ENCODE results near the gene LRRC8A. TPM values are rescaled to one million over a fixed set of nuclear protein-coding genes. Genes with fewer than 3 reads are reported as not detected.

The LRRC8A gene
- total and polyA plus RNA-seq, 2 of the 13 experiments (the other 11 are each of a cell fraction or from before 2014, with no cell fraction given): 16.1 to 40.6 TPM

DNA sequence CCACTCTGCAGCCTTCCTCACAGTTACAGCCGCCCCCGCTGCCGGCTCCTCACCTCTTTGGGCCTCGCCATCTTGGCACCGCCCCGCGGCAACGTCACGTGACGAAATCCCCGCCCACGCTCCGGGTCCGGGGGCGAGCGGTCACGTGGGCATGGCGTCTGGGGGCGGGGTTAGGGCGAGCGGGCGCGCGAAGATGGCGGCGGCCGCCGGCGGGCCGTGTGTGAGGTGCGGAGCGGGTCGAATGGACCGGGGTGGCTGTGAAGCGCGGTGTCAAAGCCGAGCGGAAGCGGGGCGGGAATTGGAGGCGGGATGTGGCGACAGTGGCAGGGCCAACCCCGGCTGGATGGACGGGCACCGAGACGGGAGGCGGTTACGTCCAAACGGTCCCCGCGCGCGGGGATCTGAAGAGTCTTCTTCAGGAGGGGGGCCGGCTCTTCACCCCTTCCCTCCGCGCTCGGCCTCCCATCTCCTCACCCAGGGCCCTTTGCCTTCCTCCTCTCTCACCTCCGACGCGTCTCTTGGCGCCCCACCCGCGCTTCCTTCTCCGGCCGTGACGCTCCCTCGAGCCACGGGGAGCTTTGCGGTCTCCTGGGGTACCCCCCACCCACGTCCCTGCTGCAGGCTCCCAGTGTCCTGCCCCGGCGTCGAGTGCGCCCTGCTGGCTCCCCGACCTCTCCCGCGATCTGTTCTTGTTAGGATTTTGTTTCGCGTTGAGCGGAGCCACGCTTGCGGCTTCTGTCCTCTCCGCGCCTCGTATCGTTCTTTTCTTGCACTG lies 65.8 kb downstream of the LRRC8A start, which contains the start of the genes DOLK and NUP188 (continued):
- TF ChIP-seq, protein P1, sequence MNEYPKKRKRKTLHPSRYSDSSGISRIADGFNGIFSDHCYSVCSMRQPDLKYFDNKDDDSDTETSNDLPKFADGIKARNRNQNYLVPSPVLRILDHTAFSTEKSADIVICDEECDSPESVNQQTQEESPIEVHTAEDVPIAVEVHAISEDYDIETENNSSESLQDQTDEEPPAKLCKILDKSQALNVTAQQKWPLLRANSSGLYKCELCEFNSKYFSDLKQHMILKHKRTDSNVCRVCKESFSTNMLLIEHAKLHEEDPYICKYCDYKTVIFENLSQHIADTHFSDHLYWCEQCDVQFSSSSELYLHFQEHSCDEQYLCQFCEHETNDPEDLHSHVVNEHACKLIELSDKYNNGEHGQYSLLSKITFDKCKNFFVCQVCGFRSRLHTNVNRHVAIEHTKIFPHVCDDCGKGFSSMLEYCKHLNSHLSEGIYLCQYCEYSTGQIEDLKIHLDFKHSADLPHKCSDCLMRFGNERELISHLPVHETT (CRISPR knock-in tag; conservative IDR thresholded peaks at IDR 0.05): peak; percentile 63; the same call in 1 of the 2 replicates
- TF ChIP-seq ZNF33B (CRISPR knock-in tag; IDR thresholded peaks at IDR 0.05) (0 out of 2 replicates have a peak, but pooled peaks have one; percentile 85), AGO1 (IDR thresholded peaks at IDR 0.05; ENCODE audit: low read depth, low read length, poor library complexity, severe bottlenecking) (peak; percentile 60), AGO2 (optimal IDR thresholded peaks at IDR 0.05; ENCODE audit: low read depth, low read length) (peak; percentile 78), RAD21 (CRISPR knock-in tag; IDR thresholded peaks at IDR 0.05) (peak; percentile 53; the same call in 1 of the 2 replicates), EEA1 (CRISPR knock-in tag; IDR thresholded peaks at IDR 0.05; ENCODE audit: borderline replicate concordance) (0 out of 2 replicates have a peak, but pooled peaks have one; percentile 72), ZNF431 (CRISPR knock-in tag; IDR thresholded peaks at IDR 0.05; ENCODE audit: borderline replicate concordance, low read depth) (peak; percentile 70; the same call in 1 of the 2 replicates), MTF2 (CRISPR knock-in tag; IDR thresholded peaks at IDR 0.05; ENCODE audit: borderline replicate concordance) (no peak; the same call in 1 of the 2 replicates), CEBPG (CRISPR knock-in tag; IDR thresholded peaks at IDR 0.05) (peak; percentile 60), GABPB1 (CRISPR knock-in tag; IDR thresholded peaks at IDR 0.05) (peak; percentile 86), ZMYM4 (CRISPR knock-in tag; IDR thresholded peaks at IDR 0.05) (peak; percentile 77), MAFG (CRISPR knock-in tag; IDR thresholded peaks at IDR 0.05) (no peak), KDM6A (CRISPR knock-in tag; IDR thresholded peaks at IDR 0.05; ENCODE audit: low read depth) (no peak), THAP11 (CRISPR knock-in tag; IDR thresholded peaks at IDR 0.05) (peak; percentile 79), FOXO1 (CRISPR knock-in tag; IDR thresholded peaks at IDR 0.05) (peak; percentile 10; the same call in 1 of the 2 replicates), ZNF446 (CRISPR knock-in tag; IDR thresholded peaks at IDR 0.05) (peak; percentile 22; the same call in 1 of the 2 replicates), TBL1XR1 (IDR thresholded peaks at IDR 0.05; ENCODE audit: borderline replicate concordance, low read length, partially characterized antibody) (peak; percentile 46)
- TF ChIP-seq, protein P2, sequence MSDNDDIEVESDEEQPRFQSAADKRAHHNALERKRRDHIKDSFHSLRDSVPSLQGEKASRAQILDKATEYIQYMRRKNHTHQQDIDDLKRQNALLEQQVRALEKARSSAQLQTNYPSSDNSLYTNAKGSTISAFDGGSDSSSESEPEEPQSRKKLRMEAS (IDR thresholded peaks at IDR 0.05): peak; percentile 83
- TF ChIP-seq, protein P3, sequence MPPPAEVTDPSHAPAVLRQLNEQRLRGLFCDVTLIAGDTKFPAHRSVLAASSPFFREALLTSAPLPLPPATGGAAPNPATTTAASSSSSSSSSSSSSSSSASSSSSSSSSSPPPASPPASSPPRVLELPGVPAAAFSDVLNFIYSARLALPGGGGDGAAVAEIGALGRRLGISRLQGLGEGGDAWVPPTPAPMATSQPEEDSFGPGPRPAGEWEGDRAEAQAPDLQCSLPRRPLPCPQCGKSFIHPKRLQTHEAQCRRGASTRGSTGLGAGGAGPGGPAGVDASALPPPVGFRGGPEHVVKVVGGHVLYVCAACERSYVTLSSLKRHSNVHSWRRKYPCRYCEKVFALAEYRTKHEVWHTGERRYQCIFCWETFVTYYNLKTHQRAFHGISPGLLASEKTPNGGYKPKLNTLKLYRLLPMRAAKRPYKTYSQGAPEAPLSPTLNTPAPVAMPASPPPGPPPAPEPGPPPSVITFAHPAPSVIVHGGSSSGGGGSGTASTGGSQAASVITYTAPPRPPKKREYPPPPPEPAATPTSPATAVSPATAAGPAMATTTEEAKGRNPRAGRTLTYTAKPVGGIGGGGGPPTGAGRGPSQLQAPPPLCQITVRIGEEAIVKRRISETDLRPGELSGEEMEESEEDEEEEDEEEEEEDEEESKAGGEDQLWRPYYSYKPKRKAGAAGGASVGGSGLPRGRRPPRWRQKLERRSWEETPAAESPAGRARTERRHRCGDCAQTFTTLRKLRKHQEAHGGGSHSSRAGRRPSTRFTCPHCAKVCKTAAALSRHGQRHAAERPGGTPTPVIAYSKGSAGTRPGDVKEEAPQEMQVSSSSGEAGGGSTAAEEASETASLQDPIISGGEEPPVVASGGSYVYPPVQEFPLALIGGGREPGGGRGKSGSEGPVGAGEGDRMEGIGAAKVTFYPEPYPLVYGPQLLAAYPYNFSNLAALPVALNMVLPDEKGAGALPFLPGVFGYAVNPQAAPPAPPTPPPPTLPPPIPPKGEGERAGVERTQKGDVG (CRISPR knock-in tag; IDR thresholded peaks at IDR 0.05; ENCODE audit: borderline replicate concordance): no peak
- TF ChIP-seq, protein P4, sequence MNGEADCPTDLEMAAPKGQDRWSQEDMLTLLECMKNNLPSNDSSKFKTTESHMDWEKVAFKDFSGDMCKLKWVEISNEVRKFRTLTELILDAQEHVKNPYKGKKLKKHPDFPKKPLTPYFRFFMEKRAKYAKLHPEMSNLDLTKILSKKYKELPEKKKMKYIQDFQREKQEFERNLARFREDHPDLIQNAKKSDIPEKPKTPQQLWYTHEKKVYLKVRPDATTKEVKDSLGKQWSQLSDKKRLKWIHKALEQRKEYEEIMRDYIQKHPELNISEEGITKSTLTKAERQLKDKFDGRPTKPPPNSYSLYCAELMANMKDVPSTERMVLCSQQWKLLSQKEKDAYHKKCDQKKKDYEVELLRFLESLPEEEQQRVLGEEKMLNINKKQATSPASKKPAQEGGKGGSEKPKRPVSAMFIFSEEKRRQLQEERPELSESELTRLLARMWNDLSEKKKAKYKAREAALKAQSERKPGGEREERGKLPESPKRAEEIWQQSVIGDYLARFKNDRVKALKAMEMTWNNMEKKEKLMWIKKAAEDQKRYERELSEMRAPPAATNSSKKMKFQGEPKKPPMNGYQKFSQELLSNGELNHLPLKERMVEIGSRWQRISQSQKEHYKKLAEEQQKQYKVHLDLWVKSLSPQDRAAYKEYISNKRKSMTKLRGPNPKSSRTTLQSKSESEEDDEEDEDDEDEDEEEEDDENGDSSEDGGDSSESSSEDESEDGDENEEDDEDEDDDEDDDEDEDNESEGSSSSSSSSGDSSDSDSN (CRISPR knock-in tag; IDR thresholded peaks at IDR 0.05): peak; percentile 68; the same call in 1 of the 2 replicates
- TF ChIP-seq, protein P5, sequence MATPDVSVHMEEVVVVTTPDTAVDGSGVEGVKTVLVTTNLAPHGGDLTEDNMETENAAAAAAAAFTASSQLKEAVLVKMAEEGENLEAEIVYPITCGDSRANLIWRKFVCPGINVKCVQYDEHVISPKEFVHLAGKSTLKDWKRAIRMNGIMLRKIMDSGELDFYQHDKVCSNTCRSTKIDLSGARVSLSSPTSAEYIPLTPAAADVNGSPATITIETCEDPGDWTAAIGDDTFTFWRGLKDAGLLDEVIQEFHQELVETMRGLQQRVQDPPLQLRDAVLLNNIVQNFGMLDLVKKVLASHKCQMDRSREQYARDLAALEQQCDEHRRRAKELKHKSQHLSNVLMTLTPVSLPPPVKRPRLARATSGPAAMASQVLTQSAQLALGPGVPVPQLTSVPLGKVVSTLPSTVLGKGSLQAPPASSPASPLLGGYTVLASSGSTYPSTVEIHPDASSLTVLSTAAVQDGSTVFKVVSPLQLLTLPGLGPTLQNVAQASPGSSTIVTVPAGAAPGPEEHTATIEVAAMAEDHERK (CRISPR knock-in tag; IDR thresholded peaks at IDR 0.05; ENCODE audit: low read depth): peak; percentile 55; the same call in 1 of the 2 replicates
